Dedifferentiated amniotic fluid mesenchymal stem cell (primary cell): ENCODE results near the gene ZNF594.
"Not testable (repeated sequence)": the region's sequence is repeated elsewhere in the genome, so short reads cannot be mapped to it uniquely, and the experiment has no call there.

Experiments used
- DNase-seq: peaks from one replicate; pipeline ENCODE4 v3.0.0-alpha.2; 2016; ENCODE audit errors: extremely low spot score

The ZNF594 gene

DNA sequence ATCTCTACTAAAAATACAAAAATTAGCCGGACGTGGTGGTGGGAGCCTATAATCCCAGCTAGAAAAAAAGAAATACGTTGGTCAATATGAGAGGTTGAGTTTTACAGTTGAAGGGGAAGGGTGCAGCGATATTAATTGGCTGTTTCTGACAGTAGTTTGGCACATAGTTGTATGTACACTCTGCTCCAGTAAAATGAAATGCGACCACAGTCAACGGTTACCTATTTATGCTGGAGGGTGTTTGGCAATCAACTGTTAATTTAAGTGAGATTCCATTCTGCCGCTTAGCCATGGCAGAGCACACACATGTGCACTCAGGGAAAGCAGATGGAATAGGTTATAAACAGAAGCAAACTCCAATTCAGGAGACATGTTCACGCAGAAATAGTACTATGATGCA is 9.3 kb upstream of the ZNF594 start:
- no peak for DNase-seq

DNA sequence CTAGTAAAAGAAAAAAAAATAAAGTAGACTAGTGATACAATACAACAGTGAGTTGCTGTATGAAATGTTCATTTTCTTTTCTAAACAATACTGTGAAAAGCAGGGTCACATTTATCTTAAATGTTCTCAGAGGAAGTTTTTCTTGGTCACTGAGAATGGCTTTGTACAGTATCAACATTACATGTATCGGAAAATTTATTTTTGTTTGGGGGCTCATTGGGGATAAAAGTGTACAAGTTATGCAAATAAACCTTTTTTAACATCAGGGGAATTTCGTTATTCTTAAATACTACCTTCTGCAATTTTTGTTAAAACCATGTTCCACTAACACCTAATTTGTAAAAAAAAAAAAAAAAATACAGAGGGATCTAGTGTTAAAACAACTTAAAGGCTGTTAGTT is 8.7 kb upstream of the ZNF594 start:
- no peak for DNase-seq

DNA sequence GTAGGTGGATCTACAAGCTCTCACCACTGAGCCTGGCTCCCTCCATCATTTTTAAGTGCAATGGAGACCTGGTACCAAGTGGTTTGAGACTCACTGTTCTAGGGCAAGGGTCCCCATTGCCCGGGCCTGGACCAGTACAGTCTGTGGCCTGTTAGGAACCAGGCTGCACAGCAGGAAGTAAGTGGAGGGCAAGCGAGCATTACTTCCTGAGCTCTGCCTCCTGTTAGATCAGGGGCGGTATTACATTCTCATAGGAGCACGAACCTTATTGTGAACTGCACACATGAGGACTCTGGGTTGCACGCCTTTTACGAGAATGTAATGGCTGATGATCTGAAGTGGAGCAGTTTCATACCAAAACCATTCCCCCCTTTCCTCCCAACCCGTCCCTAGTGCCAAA is 6.8 kb upstream of the ZNF594 start:
- no peak for DNase-seq

DNA sequence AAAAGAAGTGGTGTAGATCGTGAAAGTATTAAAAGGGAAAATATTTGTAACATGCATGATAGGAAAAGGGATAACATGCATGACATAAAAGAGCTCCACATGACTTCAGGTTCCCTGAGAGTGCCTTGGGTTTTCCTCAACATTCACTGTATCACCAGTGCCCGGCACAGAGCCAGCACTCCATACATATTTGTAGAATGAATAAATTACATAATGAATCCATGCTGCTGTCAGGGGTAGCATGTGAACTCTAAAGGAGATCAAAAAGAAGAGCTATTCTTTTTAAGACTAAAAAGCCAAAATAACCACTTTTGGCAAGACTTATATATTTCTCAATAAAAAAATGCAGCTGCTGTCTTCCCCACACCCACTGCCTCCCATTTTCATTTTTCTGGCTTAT is 2.7 kb upstream of the ZNF594 start:
- peak; percentile 33 for DNase-seq

DNA sequence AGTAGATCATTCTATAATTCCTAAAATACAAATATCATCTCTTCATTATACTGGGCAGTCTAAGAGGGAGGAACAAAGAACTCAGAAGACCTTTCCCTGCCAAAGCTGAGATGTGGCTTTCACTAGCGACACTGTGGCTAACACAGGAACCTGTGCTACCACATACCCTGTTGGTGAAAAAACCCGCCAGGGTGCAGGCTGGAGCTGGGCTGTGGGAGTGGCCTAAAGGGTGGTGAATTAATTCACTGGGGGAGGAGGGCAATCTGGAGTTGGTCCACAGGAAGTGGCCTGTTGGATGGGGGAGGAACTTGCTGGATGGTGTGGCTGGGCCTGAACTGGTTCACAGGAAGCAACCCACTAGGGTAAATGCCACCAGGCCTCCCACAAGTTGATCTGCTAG is 7.4 kb downstream of the ZNF594 start:
- peak; percentile 8 for DNase-seq

DNA sequence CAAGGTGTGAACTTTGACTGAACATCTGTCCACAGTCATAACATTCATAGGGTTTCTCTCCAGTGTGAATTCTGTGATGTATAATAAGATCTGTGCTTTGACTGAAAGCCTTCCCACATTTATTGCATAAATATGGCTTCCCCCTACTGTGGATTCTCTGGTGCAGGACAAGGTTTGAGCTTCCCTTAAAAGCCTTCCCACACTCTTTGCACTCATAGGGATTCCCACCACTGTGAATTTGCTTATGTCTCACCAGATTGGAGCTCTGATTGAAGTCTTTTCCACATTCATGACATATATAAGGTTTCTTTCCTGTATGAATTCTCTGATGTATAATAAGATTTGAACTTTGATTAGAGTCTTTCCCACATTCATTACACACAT is 8.3 kb downstream of the ZNF594 start:
- peak; percentile 1 for DNase-seq

DNA sequence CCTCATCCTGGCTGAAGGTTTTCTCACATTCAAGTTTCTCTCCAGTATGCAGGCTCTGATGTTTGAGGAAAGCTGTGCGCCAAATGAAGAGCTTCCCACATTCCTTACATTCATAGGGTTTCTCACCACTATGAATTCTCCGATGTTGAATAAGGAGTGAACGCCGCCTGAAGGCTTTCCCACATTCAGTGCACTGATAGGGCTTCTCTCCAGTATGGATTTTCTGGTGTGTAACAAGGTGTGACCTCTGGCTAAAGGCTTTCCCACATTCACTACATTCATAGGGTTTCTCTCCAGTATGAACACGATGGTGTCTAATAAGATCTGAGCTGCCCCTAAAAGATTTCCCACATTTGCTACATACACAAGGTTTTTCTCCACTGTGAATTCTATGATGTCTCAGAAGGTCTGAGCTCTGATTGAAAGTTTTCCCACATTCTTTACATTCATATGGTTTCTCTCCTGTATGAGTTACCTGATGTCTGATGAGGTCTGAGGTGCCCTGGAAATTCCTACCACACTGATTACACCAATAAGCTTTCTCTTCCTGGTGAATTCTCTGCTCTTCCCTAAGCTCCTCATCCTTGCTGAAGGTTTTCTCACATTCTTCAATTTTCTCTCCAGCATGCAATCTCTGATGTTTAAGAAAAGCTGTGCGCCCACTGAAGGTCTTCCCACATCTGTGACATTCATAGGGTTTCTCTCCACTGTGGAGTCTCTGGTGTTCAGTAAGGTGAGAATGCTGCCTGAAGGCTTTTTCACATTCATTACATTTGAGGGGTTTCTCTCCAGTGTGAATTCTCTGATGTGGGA is 8.9 kb downstream of the ZNF594 start:
- DNase-seq = peak; percentile 10

DNA sequence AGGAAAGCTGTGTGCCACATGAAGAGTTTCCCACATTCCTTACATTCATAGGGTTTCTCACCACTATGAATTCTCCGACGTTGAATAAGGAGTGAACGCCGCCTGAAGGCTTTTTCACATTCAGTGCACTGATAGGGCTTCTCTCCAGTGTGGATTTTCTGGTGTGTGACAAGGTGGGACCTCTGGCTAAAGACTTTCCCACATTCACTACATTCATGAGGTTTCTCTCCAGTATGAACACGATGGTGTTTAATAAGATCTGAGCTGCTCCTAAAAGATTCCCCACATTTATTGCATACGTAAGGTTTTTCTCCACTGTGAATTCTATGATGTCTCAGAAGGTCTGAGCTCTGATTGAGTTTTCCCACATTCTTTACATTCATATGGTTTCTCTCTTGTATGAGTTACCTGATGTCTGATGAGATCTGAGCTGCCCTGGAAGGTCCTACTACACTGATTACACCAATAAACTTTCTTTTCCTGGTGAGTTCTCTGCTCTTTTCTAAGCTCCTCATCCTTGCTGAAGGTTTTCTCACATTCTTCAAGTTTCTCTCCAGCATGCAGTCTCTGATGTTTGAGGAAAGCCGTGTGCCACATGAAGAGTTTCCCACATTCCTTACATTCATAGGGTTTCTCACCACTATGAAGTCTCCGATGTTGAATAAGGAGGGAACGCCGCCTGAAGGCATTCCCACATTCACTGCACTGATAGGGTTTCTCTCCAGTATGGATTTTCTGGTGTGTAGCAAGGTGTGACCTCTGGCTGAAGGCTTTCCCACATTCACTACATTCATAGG is 10.0 kb downstream of the ZNF594 start:
- peak; percentile 13 for DNase-seq

DNA sequence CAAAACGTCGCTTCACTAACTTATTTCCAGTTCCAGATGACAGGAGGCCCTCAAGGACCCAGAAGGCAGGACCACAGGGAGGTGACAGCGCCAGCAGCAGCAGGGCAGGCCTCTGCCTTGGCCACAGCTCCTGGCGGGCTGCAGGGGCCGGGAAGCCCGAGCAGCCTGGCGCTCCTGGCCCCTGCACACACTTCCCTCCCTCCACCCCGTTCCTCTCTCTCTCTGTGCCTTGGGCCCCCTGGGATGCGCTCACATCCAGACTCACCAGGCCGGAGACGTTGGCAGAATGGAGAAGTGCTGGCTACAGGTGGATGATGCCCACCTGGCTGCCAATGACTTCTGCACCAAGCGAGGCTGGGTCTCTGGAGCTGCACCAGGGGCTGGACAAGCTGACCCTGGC is 12.7 kb downstream of the ZNF594 start:
- DNase-seq = no peak

DNA sequence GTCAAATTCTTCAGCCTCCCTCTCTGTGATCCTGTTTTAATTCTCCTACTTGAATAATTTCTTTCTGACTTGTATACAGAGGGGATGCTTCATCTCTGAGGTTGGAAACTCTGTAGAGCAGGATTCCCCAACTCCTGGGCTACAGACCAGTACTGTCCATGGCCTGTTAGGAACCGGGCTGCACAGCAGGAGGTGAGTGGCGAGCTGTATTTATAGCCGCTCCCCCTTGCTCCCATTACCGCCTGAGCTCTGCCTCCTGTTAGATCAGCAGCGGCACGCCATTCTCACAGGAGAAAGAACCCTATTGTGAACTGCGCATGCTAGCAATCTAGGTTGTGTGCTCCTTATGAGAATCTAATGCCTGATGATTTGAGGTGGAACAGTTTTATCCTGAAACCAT is 16.6 kb downstream of the ZNF594 start:
- peak; percentile 6 for DNase-seq

DNA sequence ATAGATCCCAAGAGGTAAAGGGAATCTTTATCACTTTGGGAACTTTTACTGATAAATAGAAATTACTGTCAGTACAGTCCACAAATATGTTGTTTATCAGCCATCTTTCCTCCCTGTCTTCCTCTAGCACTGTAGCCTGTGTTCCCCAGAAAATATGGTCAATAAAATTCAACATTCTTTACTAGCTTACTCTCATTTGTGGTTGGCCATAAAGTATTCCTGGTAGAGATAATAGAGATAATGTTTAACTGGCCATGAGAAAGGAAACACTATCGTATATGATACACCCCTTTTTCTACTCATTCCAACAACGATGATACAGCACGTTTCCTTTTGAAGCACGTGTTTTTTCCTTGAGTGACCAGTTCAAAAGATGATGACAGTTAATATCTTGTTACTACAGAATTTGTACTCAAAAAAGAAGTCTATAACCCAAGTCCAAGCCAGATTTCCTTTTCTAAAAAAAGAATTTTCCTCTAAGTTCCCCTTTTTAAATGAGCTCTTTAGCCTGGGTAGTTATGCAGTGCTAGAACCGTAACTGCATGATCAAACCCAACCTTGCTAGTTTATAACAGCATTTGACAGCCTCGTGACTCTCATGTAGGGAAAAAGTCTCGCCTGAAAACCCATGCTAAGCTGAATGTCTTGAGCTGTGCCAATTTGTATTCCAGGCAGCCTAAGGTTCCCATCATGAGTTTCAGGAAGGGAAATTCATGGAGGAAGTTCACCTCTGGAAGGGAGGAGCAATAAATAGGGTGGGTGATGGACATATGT is 25.7 kb downstream of the ZNF594 start:
- DNase-seq = not testable (repeated sequence)

DNA sequence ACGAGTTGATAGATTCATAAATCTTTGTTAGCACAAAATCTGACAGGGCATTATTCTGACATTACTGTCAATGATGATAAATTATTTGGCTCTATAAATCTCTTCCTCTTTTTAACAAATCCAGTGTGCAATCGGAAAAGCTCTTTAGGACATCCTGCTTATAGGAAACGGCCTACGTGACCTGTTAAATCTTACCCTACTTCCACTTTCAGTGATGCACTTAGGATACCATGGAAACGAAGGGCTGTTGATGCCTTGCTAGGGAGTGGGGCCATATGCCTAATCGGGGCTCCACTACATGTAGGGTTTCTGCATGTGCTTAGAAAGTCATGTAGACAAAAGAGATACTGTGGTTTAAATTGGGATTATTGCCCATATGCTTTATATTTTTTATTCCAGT is 27.2 kb downstream of the ZNF594 start:
- no peak for DNase-seq

DNA sequence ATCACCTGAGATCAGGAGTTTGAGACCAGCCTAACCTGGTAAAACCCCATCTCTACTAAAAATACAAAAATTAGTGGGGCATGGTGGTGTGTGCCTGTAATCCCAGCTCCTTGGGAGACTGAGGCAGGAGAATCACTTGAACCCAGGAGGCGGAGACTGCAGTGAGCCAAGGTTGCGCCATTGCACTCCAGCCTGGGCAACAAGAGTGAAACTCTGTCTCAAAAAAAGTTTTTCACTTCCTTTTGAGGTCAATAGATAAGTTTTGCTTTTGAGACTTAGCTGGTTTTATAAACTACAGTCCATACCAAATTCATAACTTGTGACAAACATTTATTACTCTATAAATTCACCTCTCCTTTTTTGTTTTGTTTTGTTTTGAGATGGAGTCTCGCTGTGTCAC is 29.9 kb downstream of the ZNF594 start:
- not testable (repeated sequence) for DNase-seq

DNA sequence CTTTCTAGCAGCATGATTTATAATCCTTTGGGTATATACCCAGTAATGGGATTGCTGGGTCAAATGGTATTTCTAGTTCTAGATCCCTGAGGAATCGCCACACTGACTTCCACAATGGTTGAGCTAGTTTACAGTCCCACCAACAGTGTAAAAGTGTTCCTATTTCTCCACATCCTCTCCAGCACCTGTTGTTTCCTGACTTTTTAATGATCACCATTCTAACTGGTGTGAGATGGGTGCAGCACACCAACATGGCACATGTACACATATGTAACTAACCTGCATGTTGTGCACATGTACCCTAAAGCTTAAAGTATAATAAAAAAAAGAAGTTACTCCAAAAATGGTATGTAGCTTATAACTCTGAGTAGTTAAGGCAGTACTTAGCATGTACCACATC is 31.0 kb downstream of the ZNF594 start:
- DNase-seq = not testable (repeated sequence)

DNA sequence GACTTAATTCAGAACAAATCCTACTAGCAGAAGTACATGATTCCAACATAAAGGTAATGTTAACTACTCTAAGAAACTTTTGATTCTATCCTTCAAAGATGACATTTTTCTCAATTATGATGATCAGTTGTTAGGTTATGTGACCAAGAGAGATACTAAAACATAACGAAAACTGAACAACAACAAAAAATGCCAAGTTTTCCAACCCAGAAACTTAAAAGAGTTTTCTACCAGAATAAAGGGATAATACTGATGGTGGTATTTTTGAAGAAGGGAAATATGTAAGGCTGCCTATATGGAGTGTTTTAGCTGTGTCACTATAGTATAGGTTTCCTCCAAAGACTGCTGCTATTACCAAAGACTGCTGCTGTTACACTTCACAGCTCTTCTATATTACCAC is 45.5 kb downstream of the ZNF594 start:
- DNase-seq = not testable (repeated sequence)

DNA sequence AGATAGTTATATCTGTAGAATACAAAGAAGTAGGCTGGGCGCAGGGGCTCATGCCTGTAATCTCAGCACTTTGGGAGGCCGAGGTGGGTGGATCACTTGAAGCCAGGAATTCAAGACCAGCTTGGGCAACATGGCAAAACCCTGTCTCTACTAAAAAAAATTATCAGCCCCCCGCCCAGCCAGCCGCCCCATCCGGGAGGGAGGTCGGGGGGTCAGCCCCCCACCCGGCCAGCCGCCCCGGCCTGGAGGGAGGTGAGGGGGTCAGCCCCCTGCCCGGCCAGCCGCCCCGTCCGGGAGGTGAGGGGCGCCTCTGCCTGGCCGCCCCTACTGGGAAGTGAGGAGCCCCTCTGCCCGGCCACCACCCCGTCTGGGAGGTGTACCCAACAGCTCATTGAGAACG is 48.8 kb downstream of the ZNF594 start:
- DNase-seq = not testable (repeated sequence)

DNA sequence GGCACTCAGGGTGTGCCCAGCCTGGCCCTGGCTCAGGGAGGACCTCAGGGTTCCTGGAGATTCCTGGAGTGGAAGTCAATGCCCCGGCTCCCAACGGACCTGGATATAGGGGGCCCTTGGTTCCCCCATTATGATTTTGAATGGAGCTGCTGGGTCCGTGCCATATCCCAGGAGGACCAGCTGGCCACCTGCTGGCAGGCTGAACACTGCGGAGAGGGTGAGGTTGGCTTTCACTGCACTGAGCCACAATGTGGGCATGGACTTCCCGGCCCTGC is 52.3 kb downstream of the ZNF594 start:
- DNase-seq = no peak

DNA sequence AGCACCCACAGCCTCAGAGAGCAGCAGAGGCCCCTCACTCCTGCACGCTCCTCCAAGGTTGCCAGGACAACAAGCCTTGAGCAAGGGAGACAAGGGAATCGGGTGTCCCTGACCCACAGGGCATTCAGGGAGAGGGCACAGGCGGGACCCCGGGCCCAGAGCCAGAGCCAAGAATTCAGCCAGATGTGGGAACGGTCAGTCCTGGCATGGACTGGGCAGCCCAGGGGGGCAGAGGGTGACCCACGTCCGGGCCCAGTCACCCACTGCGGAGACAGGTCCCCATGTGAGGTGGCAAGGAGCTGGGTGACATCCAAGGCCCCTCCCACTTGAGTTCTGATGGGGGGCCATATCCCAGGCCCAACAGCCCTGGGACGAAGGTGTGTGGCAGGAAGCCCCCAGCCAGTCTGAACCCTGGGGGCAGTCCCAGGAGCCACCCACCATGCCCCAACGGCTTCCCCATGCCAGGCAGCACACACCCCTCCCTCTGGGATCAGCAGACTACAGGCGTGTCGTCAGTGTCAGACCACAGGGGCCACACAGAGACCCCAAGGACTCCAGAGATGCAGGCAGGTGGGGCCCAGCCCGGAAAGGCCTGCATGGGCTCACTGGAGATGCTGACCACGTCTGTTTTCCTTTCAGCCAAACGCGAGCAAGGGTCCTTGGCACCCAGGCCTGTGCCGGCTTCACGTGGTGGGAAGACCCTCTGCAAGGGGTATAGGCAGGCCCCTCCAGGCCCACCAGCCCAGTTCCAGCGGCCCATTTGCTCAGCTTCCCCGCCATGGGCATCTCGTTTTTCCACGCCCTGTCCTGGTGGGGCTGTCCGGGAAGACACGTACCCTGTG is 52.8 kb downstream of the ZNF594 start:
- DNase-seq = no peak

DNA sequence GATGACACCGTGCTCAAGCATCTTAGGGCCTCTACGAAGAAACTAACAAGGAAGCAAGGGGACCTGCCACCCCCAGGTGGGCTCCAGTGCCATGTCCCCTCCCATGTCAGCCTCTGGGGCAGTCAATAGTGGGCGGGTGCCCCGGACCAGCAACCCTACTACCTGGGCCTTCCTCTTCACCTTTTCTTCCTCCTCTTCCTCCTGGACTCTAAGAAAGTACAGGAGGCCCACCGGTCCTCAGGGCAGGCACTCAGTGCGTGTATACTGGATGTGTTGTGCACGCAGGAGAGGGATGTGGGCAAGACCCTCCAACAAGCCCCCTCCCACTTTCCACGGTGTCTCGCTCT is 53.5 kb downstream of the ZNF594 start:
- not testable (repeated sequence) for DNase-seq

DNA sequence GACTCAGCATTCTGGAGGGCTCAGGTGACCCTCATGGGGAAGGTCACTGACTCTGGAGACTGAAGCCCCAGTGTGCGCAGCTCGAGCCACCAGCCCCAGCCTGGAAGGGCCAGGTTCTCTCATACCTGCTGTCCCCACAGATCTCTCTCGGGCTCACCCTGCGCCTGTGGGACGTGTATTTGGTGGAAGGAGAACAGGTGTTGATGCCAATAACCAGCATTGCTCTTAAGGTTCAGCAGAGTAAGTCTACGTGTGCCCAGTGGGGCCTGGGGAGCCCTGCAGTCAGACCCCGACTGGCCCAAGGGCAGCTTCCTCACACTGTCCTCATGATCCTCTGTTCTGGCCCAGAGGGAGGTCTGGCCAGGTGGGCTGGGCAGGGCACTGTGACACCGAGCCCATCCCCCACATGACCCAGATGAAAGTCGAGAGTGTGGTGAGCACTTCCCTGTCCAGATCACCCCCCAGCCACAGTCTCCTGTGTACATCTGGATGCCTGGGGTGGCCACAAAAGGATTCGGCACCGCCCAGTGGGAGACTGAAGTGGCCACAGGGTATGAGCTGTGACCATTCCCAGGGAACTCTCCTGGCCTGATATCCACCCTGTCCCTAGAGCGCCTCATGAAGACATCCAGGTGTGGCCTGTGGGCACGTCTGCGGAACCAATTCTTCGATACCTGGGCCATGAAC is 54.0 kb downstream of the ZNF594 start:
- not testable (repeated sequence) for DNase-seq
